T-cell (primary cell): Measurements from ENCODE around the gene PTDSS2. TPM values are rescaled to one million over a fixed set of nuclear protein-coding genes. Genes with fewer than 3 reads are reported as not detected.

Source experiments
- ATAC-seq, 4 experiments: fragments of 200-7000 bp in 3 of 4; fragments of 150-1000 bp in 1 of 4; cut with Tn5 transposase; replicated peaks in 1 of 4; 1 replicate in 3 of 4; 2 replicates in 1 of 4; pipeline ENCODE4 v1.10.0; 2021; ENCODE audit warnings: moderate library complexity in 3 of 4, mild to moderate bottlenecking in 2 of 4, moderate number of reproducible peaks in 1 of 4
- CTCF ChIA-PET, 2 donors: fragments of 300-600 bp; sonication (Branson Sonifier 250); formaldehyde crosslinking; loops; one replicate each; lab custom pipeline; 2022; ENCODE audit warnings: antibody characterized with exemption in 2 of 2; lab: Charles Lee
- POLR2A ChIA-PET, 2 donors: fragments of 300-600 bp; sonication (Branson Sonifier 250); formaldehyde crosslinking; loops; one replicate each; lab custom pipeline; 2022; ENCODE audit warnings: antibody characterized with exemption in 2 of 2; lab: Charles Lee
- DNase-seq, 35 experiments: peaks; one replicate each; pipeline versions ENCODE4 v3.0.0 to v3.0.0-alpha.2; 2013 to 2023
- H3K27ac ChIP-seq: one replicate; pipeline ENCODE4 v1.5.1; 2013; ENCODE audit warnings: low read length
- H3K27me3 ChIP-seq, 2 experiments: replicated peaks in 1 of 2; 1 replicate in 1 of 2; 2 replicates in 1 of 2; pipeline versions ENCODE4 v1.6.1 to v1.7.0; 2013; ENCODE audit warnings: low read length in 1 of 2, mixed read lengths in 1 of 2; ENCODE audit not compliant: control insufficient read depth in 2 of 2, insufficient read depth in 2 of 2; ENCODE audit errors: extremely low read depth in 1 of 2
- H3K36me3 ChIP-seq, 2 donors: 1 replicate in 1 of 2; 2 replicates in 1 of 2; pipeline versions ENCODE4 v1.6.1 to v1.7.0; 2013; ENCODE audit warnings: low read length in 1 of 2; ENCODE audit not compliant: control insufficient read depth in 2 of 2, insufficient read depth in 1 of 2; ENCODE audit errors: extremely low read depth in 1 of 2
- H3K4me1 ChIP-seq, 2 experiments: 1 replicate in 1 of 2; 2 replicates in 1 of 2; pipeline versions ENCODE4 v1.6.1 to v1.7.0; 2013; ENCODE audit warnings: low read length in 2 of 2, mixed read lengths in 1 of 2; ENCODE audit not compliant: insufficient read depth in 2 of 2, control insufficient read depth in 1 of 2; ENCODE audit errors: extremely low read depth in 1 of 2
- H3K4me3 ChIP-seq, 2 donors: 1 replicate in 1 of 2; 2 replicates in 1 of 2; pipeline versions ENCODE4 v1.5.1 to v1.7.0; 2013; ENCODE audit warnings: mild to moderate bottlenecking in 2 of 2, low read length in 1 of 2, moderate library complexity in 1 of 2; ENCODE audit not compliant: control insufficient read depth in 1 of 2; ENCODE audit errors: extremely low read depth in 1 of 2
- H3K9me3 ChIP-seq: 2 replicates; pipeline ENCODE4 v1.7.0; 2013
- H3K27ac Mint-ChIP-seq, 2 donors: one replicate each; pipeline ENCODE4 v1.8.0; 2020 to 2021; ENCODE audit warnings: mild to moderate bottlenecking in 2 of 2, mixed read lengths in 2 of 2
- H3K27me3 Mint-ChIP-seq, 2 donors: one replicate each; pipeline ENCODE4 v1.8.0; 2021 to 2022; ENCODE audit warnings: mixed read lengths in 2 of 2
- H3K36me3 Mint-ChIP-seq: one replicate; pipeline ENCODE4 v1.8.0; 2021; ENCODE audit warnings: mixed read lengths
- H3K4me1 Mint-ChIP-seq, 3 donors: one replicate each; pipeline ENCODE4 v1.8.0; 2020 to 2022; ENCODE audit warnings: mixed read lengths in 3 of 3, mild to moderate bottlenecking in 1 of 3
- H3K4me3 Mint-ChIP-seq, 3 donors: one replicate each; pipeline ENCODE4 v1.8.0; 2020 to 2022; ENCODE audit warnings: mild to moderate bottlenecking in 3 of 3, mixed read lengths in 3 of 3, moderate library complexity in 3 of 3
- H3K9me3 Mint-ChIP-seq, 3 donors: one replicate each; pipeline ENCODE4 v1.8.0; 2020 to 2022; ENCODE audit warnings: mixed read lengths in 3 of 3
- WGBS: methylation state at CpG from one replicate; pipeline ENCODE4 v1.1.5; 2013; ENCODE audit warnings: missing lambda C conversion rate; ENCODE audit not compliant: insufficient coverage; 5-methylcytosine and 5-hydroxymethylcytosine counted together
- total RNA-seq, 35 experiments: library from RNA in 6 of 35; stranded (reverse) in 6 of 35; fragments of 120-200 nt in 1 of 35; gene quantifications; one replicate each; pipeline versions ENCODE4 v1.2.1 to v1.2.4 and lab custom pipeline; 2013 to 2026

PTDSS2 gene
- total RNA-seq, 5 donors from 2014 or later (not counting 1 experiment from before 2014, with no cell fraction given): 22.4 to 33.5 (median 28.7) TPM

- no peak for DNase-seq
- no peaks in the 10 kb centered on the region for H3K27me3 ChIP-seq
- no peak overlapping the region for H3K27ac ChIP-seq
- WGBS: 96% methylated on average over 8 of the region's 22 CpGs
- Mint-ChIP-seq H3K27me3 (no peaks in the 10 kb centered on the region), H3K4me3 (no peak overlapping the region), H3K4me1 (no peaks in the 10 kb centered on the region), H3K36me3 (no peaks in the 10 kb centered on the region), H3K27ac (no peak overlapping the region), H3K9me3 (no peaks in the 10 kb centered on the region)
- H3K4me3 ChIP-seq: no peak overlapping the region
- ChIA-PET CTCF (no interaction called here), POLR2A (no interaction called here)
- no peaks in the 10 kb centered on the region for H3K9me3 ChIP-seq
- ATAC-seq: no peak
- H3K36me3 ChIP-seq: peaks cover 4 to 18% of the 10 kb centered on the region in 2 donors
- H3K4me1 ChIP-seq: no peaks in the 10 kb centered on the region
Observed at GRCh38 chr11:473962-474785, 24.1 kb downstream of the PTDSS2 start.

- ChIA-PET POLR2A (no interaction called here), CTCF (no interaction called here)
- Histone ChIP-seq H3K4me3 (no peak overlapping the region), H3K36me3 (peaks cover 4 to 18% of the 10 kb centered on the region in 2 donors), H3K27me3 (no peaks in the 10 kb centered on the region), H3K27ac (no peak overlapping the region), H3K9me3 (no peaks in the 10 kb centered on the region), H3K4me1 (no peaks in the 10 kb centered on the region)
- no peak for DNase-seq
- 96% methylated on average over 47 of the region's 48 CpGs for WGBS
- H3K4me1 Mint-ChIP-seq: no peaks in the 10 kb centered on the region
- no peaks in the 10 kb centered on the region for H3K9me3 Mint-ChIP-seq
- H3K27ac Mint-ChIP-seq: no peak overlapping the region
- no peak for ATAC-seq
- no peak overlapping the region for H3K4me3 Mint-ChIP-seq
- H3K36me3 Mint-ChIP-seq: no peaks in the 10 kb centered on the region
- H3K27me3 Mint-ChIP-seq: no peaks in the 10 kb centered on the region
Observed at GRCh38 chr11:474914-475506, 24.9 kb downstream of the PTDSS2 start.

- ATAC-seq (no peak), DNase-seq (no peak)
- no peak overlapping the region for H3K27ac Mint-ChIP-seq
- Histone ChIP-seq H3K27ac (no peak overlapping the region), H3K36me3 (peaks cover 4 to 18% of the 10 kb centered on the region in 2 donors), H3K27me3 (no peaks in the 10 kb centered on the region), H3K9me3 (no peaks in the 10 kb centered on the region), H3K4me3 (no peak overlapping the region), H3K4me1 (no peaks in the 10 kb centered on the region)
- H3K36me3 Mint-ChIP-seq: no peaks in the 10 kb centered on the region
- H3K9me3 Mint-ChIP-seq: no peaks in the 10 kb centered on the region
- no peaks in the 10 kb centered on the region for H3K27me3 Mint-ChIP-seq
- 99% methylated on average over 9 of the region's 9 CpGs for WGBS
- ChIA-PET CTCF (no interaction called here), POLR2A (no interaction called here)
- H3K4me3 Mint-ChIP-seq: no peak overlapping the region
- no peaks in the 10 kb centered on the region for H3K4me1 Mint-ChIP-seq
Observed at GRCh38 chr11:475941-476340, 25.9 kb downstream of the PTDSS2 start.

GRCh38 chr11:476416-476815, 26.3 kb downstream of the PTDSS2 start:
- no peak for ATAC-seq
- Mint-ChIP-seq H3K27me3 (no peaks in the 10 kb centered on the region), H3K9me3 (no peaks in the 10 kb centered on the region), H3K4me1 (no peaks in the 10 kb centered on the region), H3K36me3 (no peaks in the 10 kb centered on the region), H3K4me3 (no peak overlapping the region), H3K27ac (no peak overlapping the region)
- WGBS: 96% methylated on average over 13 of the region's 15 CpGs
- Histone ChIP-seq H3K9me3 (no peaks in the 10 kb centered on the region), H3K4me3 (no peak overlapping the region), H3K27me3 (no peaks in the 10 kb centered on the region), H3K4me1 (no peaks in the 10 kb centered on the region), H3K36me3 (peaks cover 4 to 13% of the 10 kb centered on the region in 2 donors), H3K27ac (no peak overlapping the region)
- ChIA-PET CTCF (no interaction called here), POLR2A (interaction anchor here in 1 of 2 donors (0.6 kb wide), 1 partner anchor 286 kb away, joined by 3 read pairs; no protein-coding TSS in a partner anchor)
- no peak for DNase-seq

- Histone ChIP-seq H3K4me1 (no peaks in the 10 kb centered on the region), H3K27me3 (no peaks in the 10 kb centered on the region), H3K27ac (no peak overlapping the region), H3K4me3 (no peak overlapping the region), H3K9me3 (no peaks in the 10 kb centered on the region), H3K36me3 (peaks cover 4 to 11% of the 10 kb centered on the region in 2 donors)
- WGBS: 90% methylated on average over 14 of the region's 16 CpGs
- CTCF ChIA-PET: no interaction called here
- Mint-ChIP-seq H3K4me1 (no peaks in the 10 kb centered on the region), H3K27ac (no peak overlapping the region), H3K27me3 (no peaks in the 10 kb centered on the region), H3K9me3 (no peaks in the 10 kb centered on the region), H3K4me3 (no peak overlapping the region), H3K36me3 (no peaks in the 10 kb centered on the region)
- DNase-seq (no peak), ATAC-seq (no peak)
- POLR2A ChIA-PET: interaction anchor here in 1 of 2 donors (0.6 kb wide), 1 partner anchor 285 kb away, joined by 3 read pairs; no protein-coding TSS in a partner anchor
Observed at GRCh38 chr11:477052-477715, 27.1 kb downstream of the PTDSS2 start.

- CTCF ChIA-PET: no interaction called here
- no peaks in the 10 kb centered on the region for H3K36me3 Mint-ChIP-seq
- Histone ChIP-seq H3K9me3 (no peaks in the 10 kb centered on the region), H3K27me3 (no peaks in the 10 kb centered on the region), H3K27ac (no peak overlapping the region), H3K36me3 (peaks cover 4% of the 10 kb centered on the region in 2 donors), H3K4me3 (no peak overlapping the region), H3K4me1 (no peaks in the 10 kb centered on the region)
- ATAC-seq: no peak
- no peaks in the 10 kb centered on the region for H3K9me3 Mint-ChIP-seq
- POLR2A ChIA-PET: no interaction called here
- H3K27ac Mint-ChIP-seq: no peak overlapping the region
- H3K4me1 Mint-ChIP-seq: no peaks in the 10 kb centered on the region
- no peaks in the 10 kb centered on the region for H3K27me3 Mint-ChIP-seq
- no peak overlapping the region for H3K4me3 Mint-ChIP-seq
- no peak for DNase-seq
- WGBS: 72% methylated on average over 10 of the region's 13 CpGs
Observed at GRCh38 chr11:479311-479710, 29.2 kb downstream of the PTDSS2 start.
